ENCODE results near the gene MRPS6.

DNA sequence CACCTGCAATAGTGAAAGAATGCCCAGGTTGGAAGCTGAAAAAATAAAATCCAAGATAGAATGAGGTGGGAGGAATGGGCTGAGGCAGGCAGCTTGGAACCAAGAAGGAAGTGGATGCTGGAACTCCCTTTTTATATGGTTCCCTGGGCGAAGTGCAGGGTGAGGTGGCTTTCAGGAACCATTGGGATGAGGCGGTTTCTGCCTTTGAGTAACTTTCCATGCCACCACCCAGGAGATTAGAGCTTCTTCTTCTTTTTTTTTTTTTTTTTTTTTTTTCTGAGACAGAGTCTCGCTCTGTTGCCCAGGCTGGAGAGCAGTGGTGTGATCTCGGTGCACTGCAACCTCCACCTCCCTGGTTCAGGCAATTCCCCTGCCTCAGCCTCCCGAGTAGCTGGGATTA lies 17.8 kb upstream of the MRPS6 start:
- TF ChIP-seq, protein P1, sequence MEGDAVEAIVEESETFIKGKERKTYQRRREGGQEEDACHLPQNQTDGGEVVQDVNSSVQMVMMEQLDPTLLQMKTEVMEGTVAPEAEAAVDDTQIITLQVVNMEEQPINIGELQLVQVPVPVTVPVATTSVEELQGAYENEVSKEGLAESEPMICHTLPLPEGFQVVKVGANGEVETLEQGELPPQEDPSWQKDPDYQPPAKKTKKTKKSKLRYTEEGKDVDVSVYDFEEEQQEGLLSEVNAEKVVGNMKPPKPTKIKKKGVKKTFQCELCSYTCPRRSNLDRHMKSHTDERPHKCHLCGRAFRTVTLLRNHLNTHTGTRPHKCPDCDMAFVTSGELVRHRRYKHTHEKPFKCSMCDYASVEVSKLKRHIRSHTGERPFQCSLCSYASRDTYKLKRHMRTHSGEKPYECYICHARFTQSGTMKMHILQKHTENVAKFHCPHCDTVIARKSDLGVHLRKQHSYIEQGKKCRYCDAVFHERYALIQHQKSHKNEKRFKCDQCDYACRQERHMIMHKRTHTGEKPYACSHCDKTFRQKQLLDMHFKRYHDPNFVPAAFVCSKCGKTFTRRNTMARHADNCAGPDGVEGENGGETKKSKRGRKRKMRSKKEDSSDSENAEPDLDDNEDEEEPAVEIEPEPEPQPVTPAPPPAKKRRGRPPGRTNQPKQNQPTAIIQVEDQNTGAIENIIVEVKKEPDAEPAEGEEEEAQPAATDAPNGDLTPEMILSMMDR (IDR thresholded peaks at IDR 0.05) = no peak
- TF ChIP-seq POLR2AphosphoS5 (IDR thresholded peaks at IDR 0.05; ENCODE audit: low read depth, low read length) (no peak), SIN3A (IDR thresholded peaks at IDR 0.05; ENCODE audit: borderline replicate concordance, insufficient read depth, low read depth, low read length) (no peak), TCF7L2 (IDR thresholded peaks at IDR 0.05; ENCODE audit: low read depth, low read length) (no peak)
